Ramos (cell line): ENCODE measurements around the gene CFAP161.
"Not testable (repeated sequence)": the region's sequence is repeated elsewhere in the genome, so short reads cannot be mapped to it uniquely, and the experiment has no call there.

Experiments used
- in situ Hi-C: fragments of 300-500 bp; cut with MboI; formaldehyde crosslinking; loops from one replicate; pipeline ENCODE4 v1.14.3; 2022; ENCODE audit warnings: low sequenced_read_pairs; ENCODE audit not compliant: unreplicated experiment

CFAP161 gene

DNA sequence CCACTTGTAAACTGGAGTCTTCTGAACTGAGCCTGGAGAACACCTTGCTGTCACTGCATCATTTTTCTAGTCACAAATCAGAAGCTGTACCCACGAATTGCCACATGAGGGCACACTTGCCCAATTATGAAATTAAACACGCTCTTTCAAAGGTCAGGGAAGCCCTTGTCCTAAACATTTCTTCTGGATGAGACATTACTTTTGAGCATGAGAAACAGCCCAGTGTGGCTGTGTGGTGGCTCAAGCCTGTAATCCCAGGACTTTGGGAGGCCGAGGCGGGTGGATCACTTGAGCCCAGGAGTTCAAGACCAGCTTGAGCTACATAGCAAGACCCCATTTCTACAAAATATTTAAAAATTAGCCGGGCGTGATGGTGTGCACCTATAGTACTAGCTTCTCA, 27.5 kb upstream of the CFAP161 start:
- in situ Hi-C loops: no loop called here

DNA sequence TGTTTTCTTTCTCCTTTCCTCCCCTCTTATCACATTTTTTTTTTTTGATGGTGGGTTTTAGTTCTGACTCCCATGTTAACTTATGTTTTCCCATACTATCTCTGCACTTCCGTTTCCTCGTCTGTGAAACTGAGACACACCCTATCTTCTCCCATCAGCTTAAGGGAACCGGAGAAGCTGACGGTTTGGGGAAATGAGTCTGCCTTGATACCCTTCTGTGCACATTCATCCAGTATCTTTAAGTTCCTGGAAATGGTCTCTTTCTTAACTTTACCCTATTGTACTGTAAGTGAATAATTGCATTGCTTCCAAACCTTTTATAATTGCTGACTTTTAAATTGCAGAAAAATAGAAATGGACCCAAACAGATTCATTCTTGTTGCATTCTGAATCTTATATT, 26.2 kb upstream of the CFAP161 start:
- in situ Hi-C loops: no loop called here

DNA sequence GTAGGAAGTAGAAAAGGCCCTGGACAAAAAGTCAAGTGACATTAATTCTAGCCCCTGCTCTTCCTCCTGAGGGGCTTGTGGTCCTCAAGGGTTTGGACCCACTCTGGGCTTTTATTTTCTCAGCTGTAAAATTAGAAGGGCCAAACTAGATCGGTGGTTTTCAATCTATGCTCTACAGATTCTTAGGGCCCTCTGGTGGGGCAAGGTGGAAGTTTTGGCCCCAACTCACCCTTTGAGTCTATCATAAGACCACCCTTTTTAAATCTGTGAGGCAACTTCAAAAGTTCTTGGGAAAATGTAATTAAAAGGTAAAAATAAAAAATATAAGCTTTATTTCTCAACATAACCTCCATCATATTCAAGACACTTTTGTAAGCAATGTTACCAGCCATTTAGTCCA, 25.6 kb upstream of the CFAP161 start:
- in situ Hi-C loops: no loop called here

DNA sequence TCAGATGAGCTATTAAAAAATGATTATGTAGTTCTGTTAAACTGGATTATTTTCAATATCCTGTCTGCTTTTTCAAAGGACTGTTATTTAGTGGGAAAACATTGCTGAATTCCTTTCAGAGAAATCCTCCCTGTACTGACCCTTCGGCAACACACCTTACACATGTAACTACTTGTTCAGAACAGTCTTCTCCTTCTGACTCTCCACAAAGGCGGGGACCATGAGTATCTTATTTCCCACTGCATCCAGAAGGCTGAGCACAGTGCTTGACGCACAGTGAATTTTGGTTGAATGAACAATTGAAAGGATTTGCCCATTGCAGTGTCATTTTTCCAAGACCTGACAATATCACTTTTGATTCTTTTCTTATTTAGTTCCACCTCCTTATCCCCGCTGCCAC, 23.1 kb upstream of the CFAP161 start:
- in situ Hi-C loops: no loop called here

DNA sequence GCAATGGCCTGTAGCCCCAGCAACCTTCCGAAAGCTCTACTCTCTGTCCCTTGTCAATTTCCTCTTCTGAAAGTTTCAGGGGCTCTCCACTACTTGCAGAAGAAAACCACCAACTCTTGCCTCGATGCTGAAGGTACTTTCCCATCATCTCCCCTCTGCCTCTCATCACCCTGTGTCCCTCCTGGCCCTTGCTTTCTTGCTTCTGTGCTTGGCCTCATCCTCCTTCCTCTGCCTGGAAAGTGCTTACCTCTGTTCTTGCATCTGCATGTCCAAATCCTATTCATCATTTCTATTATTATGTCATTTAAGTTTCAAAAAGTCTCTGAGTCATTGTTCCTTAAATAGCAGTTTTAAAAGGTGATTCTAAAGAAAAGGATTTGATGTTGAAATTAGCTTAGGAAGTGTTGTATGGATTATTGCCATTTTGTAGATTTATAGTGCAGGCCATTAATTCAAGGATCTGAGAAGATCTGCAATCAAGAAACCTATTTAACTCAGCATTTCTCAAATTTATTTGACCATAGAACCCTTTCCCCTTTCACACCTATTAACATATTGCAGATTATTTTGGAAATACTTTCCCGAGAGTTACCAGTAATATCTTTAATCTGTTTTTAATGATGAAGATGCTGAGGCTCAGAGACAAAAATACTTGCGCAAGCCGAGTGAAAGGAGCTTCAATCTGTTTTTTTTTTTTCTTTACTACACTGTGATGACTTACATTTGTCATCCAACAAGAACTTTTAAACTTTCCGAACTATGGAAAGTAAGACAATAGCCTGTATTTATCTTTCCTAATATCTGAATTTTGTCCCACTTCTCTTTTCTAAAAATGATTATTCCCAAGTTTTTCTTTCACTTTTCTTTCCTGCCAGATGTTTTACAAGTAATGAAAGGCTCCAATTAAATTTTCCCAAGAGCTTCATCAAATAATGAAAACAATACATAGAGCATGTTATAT, 22.3 kb upstream of the CFAP161 start:
- in situ Hi-C loops: no loop called here

DNA sequence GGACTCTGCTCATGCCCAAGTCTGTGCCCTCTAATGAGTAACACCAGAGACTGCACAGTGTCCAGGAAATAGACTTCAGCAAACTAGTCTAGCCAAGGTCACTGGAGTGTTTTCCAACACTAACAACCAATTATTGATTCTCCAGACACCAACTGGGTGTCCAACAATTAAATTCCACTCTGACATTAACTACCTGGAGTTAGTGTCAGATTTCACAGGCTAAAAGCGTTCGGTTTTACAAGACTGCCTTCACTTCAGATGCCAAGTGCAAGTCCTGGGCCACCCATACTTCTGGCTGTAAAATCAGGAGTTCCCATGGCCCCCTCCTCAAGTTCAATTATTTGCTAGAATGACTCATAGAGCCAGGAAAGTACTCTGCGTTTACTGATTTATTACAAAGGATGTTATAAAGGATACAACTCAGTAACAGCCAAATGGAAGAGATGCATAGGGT, 20.8 kb upstream of the CFAP161 start:
- in situ Hi-C loops: no loop called here

DNA sequence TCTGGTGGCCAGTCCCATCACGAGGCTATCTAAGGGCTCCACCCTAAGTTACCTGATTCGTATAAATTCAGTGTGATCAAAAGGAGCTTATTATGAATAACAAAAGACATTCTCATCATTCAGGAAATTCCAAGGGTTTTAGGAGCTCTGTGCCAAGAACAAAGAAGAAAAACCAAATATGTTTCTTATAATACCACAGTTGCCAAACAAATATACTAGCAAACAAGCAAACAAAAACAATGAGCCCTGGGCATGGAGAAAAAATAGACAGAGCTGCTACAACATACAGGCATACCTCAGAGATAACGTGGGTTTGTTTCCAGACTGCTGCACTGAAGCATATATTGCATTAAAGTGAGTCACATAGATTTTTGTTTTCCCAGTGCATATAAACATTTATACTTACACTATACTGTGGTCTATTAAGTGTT, 20.2 kb upstream of the CFAP161 start:
- in situ Hi-C loops: no loop called here

DNA sequence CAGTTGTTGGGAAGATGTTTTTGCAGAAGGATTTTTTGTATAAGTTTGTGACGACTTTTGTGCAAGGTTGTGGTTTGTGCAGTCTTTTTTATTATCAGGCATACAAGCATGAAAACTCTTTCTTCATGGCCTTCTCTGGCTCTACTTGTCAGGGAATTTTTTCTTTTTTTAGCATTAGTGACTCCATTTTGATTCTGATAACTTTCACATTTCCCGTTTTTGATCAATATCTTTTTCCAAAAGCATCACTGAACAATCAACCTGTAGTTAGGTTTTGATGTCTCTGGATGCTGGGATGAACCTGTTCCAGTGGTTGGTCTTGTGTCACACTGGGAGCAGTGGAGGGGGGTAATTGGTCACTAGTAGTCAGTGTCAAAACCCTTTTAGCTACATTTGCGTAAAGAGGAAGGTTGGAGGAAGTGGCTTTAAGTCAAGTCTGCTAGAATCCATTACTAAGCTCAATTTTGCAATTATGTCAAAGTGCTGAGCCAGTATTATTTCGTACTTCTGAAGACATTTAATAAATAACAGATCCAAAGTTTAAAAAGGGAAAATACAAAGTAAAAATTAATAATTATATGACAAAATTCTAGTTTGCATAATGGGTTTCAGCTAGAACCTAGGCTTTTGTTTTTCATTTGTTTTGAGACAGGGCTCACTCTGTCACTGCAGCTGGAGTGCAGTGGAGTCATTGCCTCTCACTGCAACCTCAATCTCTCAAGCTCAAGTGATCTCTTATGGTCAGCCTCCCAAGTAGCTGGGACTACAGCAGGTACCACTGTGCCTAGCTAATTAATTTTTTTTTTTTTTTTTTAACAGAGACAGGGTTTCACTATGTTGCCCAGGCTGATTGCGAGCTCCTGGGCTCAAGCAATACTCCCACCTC, 18.8 kb upstream of the CFAP161 start:
- in situ Hi-C loops: no loop called here

DNA sequence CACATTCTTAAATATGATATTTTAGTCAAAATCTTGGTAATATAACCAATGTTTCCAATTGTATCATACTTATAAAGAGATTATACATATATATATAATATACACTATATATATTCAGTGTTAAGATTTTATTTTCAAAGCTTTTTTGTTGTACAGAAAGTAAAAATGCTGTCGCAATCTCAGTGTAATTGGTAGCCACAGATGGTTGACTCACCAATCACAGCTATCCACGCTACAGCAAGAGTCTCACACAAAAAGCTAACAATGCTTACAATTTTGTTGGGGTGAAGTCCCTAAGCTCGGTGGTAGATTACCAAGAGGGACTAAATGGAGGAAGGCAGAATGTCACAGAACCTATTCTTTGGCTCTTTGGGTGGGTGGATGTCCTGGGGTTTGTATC, 16.9 kb upstream of the CFAP161 start:
- in situ Hi-C loops: no loop called here

DNA sequence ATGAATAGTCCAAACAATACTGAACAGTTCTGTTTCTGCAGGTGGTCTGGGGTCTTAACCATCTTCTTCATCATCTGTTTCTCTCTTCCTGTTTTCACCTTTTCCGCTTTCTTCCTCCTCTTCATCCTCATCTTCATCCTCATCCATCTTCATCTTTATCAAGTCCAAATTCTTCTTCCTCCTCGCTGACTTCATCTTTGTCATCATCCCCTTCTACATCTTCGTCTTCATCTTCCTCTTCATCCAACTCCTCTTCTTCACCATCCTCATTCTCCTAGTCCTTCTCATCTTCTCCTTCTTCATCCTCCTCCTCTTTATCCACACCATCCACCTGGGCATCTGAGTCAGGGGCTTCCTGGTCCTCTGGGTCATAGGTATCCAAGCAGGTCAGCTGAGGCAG, 16.5 kb upstream of the CFAP161 start:
- in situ Hi-C loops: no loop called here

DNA sequence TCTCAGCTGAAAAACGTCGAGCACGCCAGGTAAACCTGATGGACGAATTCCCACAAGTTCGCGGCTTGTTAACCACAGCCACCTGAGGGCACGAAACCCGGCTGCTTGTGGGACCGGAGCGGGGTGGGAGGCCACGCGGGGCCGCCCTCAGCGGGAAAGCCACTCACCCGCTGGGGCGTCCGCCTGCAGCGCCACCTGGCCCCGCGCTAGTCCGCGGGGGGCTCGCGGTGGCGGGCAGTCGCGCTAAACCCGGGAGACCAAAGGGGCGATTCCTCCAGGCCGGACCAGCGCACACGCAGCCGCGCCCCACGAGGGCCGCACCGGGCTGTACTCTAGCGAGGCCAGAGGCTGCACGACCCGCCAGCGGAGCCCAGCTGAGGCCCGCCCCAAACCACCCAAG, 15.7 kb upstream of the CFAP161 start:
- in situ Hi-C loops: no loop called here

DNA sequence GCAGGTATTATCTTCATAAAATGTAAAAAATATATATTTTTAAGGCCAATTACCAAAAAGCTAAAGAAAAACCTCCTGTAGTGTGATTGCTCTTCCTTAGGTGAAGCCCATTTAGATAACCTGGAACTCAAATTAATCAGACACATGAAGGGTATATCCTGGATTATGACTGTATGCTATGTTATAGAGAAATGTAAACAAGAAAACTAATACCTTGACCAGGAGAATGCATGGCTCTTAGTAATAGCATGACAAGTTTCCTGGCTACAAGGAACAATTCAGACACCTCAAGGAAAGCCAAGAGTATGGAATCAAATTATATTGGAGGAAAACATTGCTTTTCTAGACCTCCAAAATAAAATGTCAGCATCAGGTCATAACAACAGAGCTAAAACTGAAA, 14.0 kb upstream of the CFAP161 start:
- in situ Hi-C loops: no loop called here

DNA sequence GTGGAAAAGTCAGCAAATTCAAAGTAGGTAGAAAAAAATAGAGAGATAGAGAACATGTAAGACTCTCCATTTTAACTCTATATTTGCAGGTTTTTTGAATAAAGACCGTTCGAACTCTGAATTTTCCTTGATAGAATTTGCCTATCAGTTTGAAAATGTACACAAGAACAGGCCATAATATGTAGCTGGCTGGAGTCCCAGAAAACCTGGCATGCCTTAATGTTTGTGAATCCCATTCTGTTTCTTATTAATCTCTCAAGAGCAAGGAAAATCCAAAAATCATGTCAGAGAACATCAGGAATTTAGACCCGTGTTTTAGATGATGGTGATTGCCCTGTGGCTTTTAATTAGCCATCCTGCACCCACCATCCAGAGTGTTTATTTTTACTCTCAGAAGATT, 7.2 kb upstream of the CFAP161 start:
- in situ Hi-C loops: no loop called here

DNA sequence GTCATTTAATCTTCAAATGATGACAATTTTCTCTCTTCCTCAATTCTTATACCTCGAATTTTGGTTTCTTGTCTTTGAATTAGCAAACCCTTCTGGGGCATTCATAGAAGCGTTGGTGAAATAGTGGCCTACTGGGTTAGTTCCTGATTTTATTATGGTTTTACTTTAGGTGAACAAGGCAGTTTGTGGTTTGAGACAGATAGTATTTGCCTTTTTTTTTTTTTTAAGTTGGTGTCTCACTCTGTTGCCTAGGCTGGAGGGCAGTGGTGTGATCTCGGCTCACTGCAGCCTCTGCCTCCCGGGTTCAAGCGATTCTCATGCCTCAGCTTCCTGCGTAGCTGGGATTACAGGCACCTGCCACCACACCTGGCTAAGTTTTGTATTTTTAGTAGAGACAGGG, 7.4 kb downstream of the CFAP161 start:
- in situ Hi-C loops: not testable (repeated sequence)

DNA sequence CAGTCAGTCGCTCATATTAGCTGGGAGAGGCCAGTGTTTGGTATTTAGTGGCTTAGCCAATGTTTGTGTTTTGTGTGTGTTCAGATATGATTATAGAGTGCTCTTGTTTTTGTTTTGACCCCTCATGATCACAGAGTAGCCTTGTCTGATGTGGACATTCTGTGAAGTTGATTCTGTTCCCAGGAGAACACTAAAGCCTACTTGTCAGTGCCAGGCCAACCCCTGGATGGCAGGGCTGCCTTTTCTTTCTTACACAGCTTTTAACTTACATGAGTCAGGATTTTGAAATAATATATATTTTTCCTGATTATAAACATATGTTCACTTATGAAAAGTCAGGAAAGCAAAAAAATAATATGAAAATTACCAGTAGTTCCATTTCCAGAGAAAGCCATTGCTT, 11.9 kb downstream of the CFAP161 start:
- in situ Hi-C loops: no loop called here

DNA sequence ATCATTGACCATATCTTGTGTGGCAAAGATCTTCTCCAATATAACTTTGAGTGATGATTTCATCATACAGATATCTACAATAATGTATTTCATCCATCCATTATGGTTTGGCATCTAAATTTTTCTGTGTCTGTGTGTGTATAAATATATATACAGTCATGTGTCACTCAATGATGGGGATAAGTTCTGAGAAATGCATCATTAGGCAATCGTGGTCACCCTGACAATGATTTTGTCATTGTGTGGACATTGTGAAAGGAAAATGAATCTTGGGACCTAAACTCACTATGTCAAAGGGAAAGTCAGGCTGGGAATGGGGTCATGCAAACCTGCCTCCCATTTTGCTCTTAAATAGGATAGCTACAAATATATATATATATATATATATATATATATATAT, 12.4 kb downstream of the CFAP161 start:
- in situ Hi-C loops: no loop called here

DNA sequence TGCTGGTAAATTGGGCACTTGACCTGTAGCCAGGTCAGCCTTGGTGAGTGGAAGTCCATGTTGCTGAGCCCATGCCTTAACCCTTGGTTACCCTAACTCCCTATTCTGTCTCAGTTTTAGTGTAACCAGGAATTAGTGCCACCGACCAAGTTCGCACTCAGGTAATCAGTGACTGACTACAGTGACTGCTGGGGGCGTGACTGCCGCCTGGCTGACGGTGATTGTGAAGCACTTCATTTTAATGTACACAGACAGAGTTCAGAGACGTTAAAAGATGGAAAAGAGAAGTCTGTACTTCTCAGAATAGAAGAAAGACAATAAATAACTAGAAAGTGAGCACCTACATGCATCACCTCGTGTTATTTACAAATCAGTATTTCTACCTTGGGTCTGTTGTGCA, 17.3 kb downstream of the CFAP161 start:
- in situ Hi-C loops: no loop called here

DNA sequence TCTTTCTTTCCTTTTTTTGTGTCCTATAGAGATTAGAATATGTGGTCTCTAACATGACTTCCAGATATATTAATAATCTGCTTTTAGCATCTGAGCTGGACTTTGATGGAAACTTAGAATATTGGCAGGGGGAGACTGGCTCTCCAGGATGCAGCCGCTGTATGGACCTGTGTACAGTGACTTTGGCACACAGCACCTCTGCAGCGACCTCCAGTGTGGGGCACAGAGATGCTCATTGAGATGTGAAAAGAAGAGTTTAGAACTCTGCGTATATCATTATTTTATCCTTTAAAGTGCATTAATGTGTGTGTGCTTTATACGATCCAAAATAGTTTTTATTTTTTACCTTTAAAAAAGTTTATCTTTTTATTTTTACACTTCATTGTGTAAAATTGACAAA, 18.3 kb downstream of the CFAP161 start:
- in situ Hi-C loops: no loop called here

DNA sequence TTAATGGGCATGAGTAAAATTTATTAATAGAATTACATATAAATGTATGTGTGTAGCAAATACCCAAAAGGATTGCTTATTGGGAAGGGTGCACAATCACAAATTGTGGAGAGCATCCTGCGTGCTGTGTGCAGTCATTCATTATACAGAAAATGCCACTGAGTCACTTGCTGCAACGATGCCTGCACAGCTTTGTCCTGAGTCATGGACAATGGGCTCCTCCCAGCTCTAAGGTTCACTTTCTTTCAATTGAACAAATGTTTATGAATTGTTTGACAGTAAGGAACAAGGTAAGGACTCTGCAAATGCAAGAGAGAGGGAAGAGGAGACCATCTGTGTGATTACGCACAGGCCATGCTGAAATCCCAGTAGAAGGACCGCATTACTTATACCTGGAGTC, 18.7 kb downstream of the CFAP161 start:
- in situ Hi-C loops: no loop called here

DNA sequence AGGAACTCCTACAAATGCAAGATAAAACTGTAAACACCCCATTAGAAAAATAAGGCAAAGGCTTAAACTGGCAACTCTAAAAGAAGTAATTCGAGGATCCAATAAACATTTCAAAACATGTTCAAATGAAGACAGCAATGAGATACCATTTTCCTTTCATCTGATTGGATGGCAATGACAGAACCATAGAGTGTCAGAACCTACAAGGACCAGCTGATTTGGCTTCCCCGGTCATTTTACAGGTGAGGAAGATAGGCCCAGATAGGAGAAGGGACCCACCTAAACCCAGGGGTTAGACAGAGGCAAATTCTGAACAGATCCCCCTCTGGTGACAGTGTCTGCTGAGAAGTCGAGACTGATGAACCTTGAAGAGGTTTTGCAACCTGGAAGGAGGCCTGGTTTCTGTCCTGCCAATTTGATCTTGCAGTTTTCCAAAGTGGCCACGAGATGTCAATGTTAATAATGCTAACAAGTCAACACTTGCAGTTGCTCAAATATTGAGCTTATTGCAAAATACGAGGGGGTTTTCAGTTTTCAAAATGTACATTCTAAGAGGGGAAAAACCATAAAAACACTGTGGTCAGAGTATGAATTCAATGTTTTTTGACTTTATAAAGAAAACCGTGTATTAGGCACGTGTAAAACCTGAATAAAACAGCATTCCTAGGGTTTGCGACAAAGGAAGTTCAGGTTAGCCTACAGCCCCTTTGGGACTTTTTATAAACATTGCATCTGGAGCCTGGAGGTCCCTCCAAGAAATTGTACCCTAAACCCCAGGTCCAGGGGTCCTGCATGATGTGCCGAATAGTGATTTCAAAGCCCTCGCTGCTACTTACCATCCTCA, 21.5 kb downstream of the CFAP161 start:
- in situ Hi-C loops: no loop called here
